Measurements from ENCODE around the gene INF2.

- no peak for TF ChIP-seq CTCF (conservative IDR thresholded peaks at IDR 0.05 in 1 of 2, IDR thresholded peaks at IDR 0.05 in 1 of 2; ENCODE audit: extremely low read depth in 1 of 2, insufficient read depth in 1 of 2, low read depth in 1 of 2, low read length in 2 of 2)
- TF ChIP-seq EZH2 (IDR thresholded peaks at IDR 0.05; ENCODE audit: borderline replicate concordance, low read length): no peak
Measured at GRCh38 chr14:104735830-104736642, 46.6 kb downstream of the INF2 start.

All from mammary epithelial cell (primary cell).